Neural cell (in vitro differentiated cells): ENCODE results near the gene CCDC24.

ENCODE experiments used
- EP300 ChIP-seq: fragments of 450-650 bp; conservative IDR thresholded peaks from 2 replicates; pipeline ENCODE4 v1.6.1; 2014; ENCODE audit warnings: antibody characterized with exemption, mild to moderate bottlenecking, moderate library complexity; ENCODE audit not compliant: poor library complexity, severe bottlenecking
- EZH2 ChIP-seq: fragments of 200-600, 300-800 bp; shearing (Covaris generic), sonication (generic); IDR thresholded peaks from 2 replicates; pipeline ENCODE4 v1.6.1; 2014; ENCODE audit warnings: antibody characterized with exemption, low read length, borderline replicate concordance, mild to moderate bottlenecking; ENCODE audit not compliant: insufficient read depth, poor library complexity, severe bottlenecking
- POLR2AphosphoS5 ChIP-seq: IDR thresholded peaks from 2 replicates; pipeline ENCODE4 v1.6.1; 2012
- TF ChIP-seq, protein P1 (sequence below): fragments of 450-650 bp; IDR thresholded peaks from 2 replicates; pipeline ENCODE4 v1.5.1; 2014; ENCODE audit warnings: antibody characterized with exemption, mild to moderate bottlenecking, moderate library complexity; ENCODE audit not compliant: poor library complexity, severe bottlenecking
- TF ChIP-seq, protein P2 (sequence below): IDR thresholded peaks from 2 replicates; pipeline ENCODE4 v1.6.1; 2012; ENCODE audit warnings: borderline replicate concordance

DNA sequence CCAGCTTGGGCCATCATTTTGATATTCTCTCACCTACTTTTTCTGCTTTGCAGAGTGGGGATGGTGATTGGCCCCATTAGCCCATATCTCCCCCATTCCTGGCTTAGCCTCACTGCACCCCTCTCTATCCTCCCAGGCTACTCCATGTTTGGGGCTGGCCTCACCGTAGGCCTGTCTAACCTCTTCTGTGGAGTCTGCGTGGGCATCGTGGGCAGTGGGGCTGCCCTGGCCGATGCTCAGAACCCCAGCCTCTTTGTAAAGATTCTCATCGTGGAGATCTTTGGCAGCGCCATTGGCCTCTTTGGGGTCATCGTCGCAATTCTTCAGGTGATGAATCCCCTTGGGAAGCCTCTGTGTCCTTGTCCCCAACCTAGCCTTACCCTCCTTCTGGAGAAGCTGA, 14.5 kb upstream of the CCDC24 start:
- TF ChIP-seq POLR2AphosphoS5: no peak
- TF ChIP-seq, protein P1, sequence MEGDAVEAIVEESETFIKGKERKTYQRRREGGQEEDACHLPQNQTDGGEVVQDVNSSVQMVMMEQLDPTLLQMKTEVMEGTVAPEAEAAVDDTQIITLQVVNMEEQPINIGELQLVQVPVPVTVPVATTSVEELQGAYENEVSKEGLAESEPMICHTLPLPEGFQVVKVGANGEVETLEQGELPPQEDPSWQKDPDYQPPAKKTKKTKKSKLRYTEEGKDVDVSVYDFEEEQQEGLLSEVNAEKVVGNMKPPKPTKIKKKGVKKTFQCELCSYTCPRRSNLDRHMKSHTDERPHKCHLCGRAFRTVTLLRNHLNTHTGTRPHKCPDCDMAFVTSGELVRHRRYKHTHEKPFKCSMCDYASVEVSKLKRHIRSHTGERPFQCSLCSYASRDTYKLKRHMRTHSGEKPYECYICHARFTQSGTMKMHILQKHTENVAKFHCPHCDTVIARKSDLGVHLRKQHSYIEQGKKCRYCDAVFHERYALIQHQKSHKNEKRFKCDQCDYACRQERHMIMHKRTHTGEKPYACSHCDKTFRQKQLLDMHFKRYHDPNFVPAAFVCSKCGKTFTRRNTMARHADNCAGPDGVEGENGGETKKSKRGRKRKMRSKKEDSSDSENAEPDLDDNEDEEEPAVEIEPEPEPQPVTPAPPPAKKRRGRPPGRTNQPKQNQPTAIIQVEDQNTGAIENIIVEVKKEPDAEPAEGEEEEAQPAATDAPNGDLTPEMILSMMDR: no peak
- TF ChIP-seq, protein P2, sequence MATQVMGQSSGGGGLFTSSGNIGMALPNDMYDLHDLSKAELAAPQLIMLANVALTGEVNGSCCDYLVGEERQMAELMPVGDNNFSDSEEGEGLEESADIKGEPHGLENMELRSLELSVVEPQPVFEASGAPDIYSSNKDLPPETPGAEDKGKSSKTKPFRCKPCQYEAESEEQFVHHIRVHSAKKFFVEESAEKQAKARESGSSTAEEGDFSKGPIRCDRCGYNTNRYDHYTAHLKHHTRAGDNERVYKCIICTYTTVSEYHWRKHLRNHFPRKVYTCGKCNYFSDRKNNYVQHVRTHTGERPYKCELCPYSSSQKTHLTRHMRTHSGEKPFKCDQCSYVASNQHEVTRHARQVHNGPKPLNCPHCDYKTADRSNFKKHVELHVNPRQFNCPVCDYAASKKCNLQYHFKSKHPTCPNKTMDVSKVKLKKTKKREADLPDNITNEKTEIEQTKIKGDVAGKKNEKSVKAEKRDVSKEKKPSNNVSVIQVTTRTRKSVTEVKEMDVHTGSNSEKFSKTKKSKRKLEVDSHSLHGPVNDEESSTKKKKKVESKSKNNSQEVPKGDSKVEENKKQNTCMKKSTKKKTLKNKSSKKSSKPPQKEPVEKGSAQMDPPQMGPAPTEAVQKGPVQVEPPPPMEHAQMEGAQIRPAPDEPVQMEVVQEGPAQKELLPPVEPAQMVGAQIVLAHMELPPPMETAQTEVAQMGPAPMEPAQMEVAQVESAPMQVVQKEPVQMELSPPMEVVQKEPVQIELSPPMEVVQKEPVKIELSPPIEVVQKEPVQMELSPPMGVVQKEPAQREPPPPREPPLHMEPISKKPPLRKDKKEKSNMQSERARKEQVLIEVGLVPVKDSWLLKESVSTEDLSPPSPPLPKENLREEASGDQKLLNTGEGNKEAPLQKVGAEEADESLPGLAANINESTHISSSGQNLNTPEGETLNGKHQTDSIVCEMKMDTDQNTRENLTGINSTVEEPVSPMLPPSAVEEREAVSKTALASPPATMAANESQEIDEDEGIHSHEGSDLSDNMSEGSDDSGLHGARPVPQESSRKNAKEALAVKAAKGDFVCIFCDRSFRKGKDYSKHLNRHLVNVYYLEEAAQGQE: no peak
- TF ChIP-seq EP300: no peak
- no peak for TF ChIP-seq EZH2
